Measurements from ENCODE around the gene SAPCD2.

The SAPCD2 gene

GRCh38 chr9:137017071-137017470 lies 53.3 kb downstream of the SAPCD2 start:
- no peak for TF ChIP-seq CTCF (IDR thresholded peaks at IDR 0.05; ENCODE audit: insufficient read depth, missing control alignments)
- FAIRE-seq (no peak), DNase-seq (ENCODE audit: insufficient read length, low spot score) (no peak)

GRCh38 chr9:137016436-137016835 lies 53.9 kb downstream of the SAPCD2 start:
- DNase-seq (ENCODE audit: insufficient read length, low spot score) (no peak), FAIRE-seq (no peak)
- TF ChIP-seq CTCF (IDR thresholded peaks at IDR 0.05; ENCODE audit: insufficient read depth, missing control alignments) = no peak

- no peak for FAIRE-seq
- no peak for TF ChIP-seq CTCF (IDR thresholded peaks at IDR 0.05; ENCODE audit: insufficient read depth, missing control alignments)
- DNase-seq (ENCODE audit: insufficient read length, low spot score) = no peak
Measured at GRCh38 chr9:137015976-137016375, 54.4 kb downstream of the SAPCD2 start.

GRCh38 chr9:137015540-137015930 lies 54.8 kb downstream of the SAPCD2 start:
- TF ChIP-seq CTCF (IDR thresholded peaks at IDR 0.05; ENCODE audit: insufficient read depth, missing control alignments) = no peak
- FAIRE-seq = no peak
- no peak for DNase-seq (ENCODE audit: insufficient read length, low spot score)

- no peak for TF ChIP-seq CTCF (IDR thresholded peaks at IDR 0.05; ENCODE audit: insufficient read depth, missing control alignments)
- DNase-seq (ENCODE audit: insufficient read length, low spot score) (no peak), FAIRE-seq (no peak)
Measured at GRCh38 chr9:137014776-137015539, 55.4 kb downstream of the SAPCD2 start.

GRCh38 chr9:137014166-137014565 lies 56.2 kb downstream of the SAPCD2 start:
- FAIRE-seq (no peak), DNase-seq (ENCODE audit: insufficient read length, low spot score) (no peak)
- no peak for TF ChIP-seq CTCF (IDR thresholded peaks at IDR 0.05; ENCODE audit: insufficient read depth, missing control alignments)

GRCh38 chr9:137013571-137013940 lies 56.8 kb downstream of the SAPCD2 start:
- no peak for TF ChIP-seq CTCF (IDR thresholded peaks at IDR 0.05; ENCODE audit: insufficient read depth, missing control alignments)
- FAIRE-seq = no peak
- DNase-seq (ENCODE audit: insufficient read length, low spot score) = no peak

Data from D721Med (cell line).